ENCODE data around the gene GPR37L1.

DNA sequence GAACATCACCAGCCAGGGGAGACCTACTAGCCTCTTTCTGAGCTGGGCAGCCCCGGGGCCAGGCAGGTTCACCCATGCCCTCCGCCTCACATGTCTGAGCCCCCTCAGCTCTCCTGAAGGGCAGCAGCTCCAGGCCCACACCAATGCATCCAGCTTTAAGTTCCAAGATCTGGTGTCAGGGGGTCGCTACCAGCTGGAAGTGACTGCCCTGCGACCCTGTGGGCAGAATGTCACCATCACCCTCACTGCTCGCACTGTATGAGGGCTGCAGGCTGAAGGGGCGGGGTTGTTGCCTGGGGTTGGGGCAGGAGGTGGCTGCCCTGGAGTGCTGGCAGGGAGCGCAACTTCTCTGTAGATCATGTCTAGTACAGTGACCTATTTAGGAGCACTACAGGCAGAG is 46.1 kb downstream of the GPR37L1 start:
- TF ChIP-seq POLR2A (IDR thresholded peaks at IDR 0.05; ENCODE audit: low read depth, low read length) (no peak), MXI1 (IDR thresholded peaks at IDR 0.05; ENCODE audit: borderline replicate concordance, low read depth, low read length) (no peak), RCOR1 (IDR thresholded peaks at IDR 0.05; ENCODE audit: insufficient replicate concordance, low read length) (no peak), SMC3 (IDR thresholded peaks at IDR 0.05; ENCODE audit: low read depth, low read length) (no peak), MAZ (IDR thresholded peaks at IDR 0.05; ENCODE audit: borderline replicate concordance, low read depth, low read length) (no peak), BHLHE40 (IDR thresholded peaks at IDR 0.05; ENCODE audit: low read depth, low read length) (no peak), RAD21 (IDR thresholded peaks at IDR 0.05; ENCODE audit: low read length) (no peak)
- TF ChIP-seq, protein P1, sequence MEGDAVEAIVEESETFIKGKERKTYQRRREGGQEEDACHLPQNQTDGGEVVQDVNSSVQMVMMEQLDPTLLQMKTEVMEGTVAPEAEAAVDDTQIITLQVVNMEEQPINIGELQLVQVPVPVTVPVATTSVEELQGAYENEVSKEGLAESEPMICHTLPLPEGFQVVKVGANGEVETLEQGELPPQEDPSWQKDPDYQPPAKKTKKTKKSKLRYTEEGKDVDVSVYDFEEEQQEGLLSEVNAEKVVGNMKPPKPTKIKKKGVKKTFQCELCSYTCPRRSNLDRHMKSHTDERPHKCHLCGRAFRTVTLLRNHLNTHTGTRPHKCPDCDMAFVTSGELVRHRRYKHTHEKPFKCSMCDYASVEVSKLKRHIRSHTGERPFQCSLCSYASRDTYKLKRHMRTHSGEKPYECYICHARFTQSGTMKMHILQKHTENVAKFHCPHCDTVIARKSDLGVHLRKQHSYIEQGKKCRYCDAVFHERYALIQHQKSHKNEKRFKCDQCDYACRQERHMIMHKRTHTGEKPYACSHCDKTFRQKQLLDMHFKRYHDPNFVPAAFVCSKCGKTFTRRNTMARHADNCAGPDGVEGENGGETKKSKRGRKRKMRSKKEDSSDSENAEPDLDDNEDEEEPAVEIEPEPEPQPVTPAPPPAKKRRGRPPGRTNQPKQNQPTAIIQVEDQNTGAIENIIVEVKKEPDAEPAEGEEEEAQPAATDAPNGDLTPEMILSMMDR (conservative IDR thresholded peaks at IDR 0.05; ENCODE audit: low read depth, low read length): no peak
- TF ChIP-seq, protein P2, sequence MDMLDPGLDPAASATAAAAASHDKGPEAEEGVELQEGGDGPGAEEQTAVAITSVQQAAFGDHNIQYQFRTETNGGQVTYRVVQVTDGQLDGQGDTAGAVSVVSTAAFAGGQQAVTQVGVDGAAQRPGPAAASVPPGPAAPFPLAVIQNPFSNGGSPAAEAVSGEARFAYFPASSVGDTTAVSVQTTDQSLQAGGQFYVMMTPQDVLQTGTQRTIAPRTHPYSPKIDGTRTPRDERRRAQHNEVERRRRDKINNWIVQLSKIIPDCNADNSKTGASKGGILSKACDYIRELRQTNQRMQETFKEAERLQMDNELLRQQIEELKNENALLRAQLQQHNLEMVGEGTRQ (IDR thresholded peaks at IDR 0.05; ENCODE audit: low read depth, low read length): no peak

Data from IMR-90 (cell line).